OCI-LY1 (cell line): Measurements from ENCODE around the gene COL11A1.

Source experiments
- H2AFZ ChIP-seq: fragments of 200-600 bp; sonication (generic), shearing (Covaris generic); 2 replicates; pipeline ENCODE4 v1.6.0; 2014; ENCODE audit warnings: antibody characterized with exemption, mild to moderate bottlenecking, low read length
- H3F3A ChIP-seq: fragments of 200-600 bp; sonication (generic), shearing (Covaris generic); 2 replicates; pipeline ENCODE4 v1.6.0; 2014; ENCODE audit warnings: mild to moderate bottlenecking, antibody characterized with exemption, low read length, moderate library complexity; ENCODE audit not compliant: insufficient read depth
- H3K27ac ChIP-seq: fragments of 200-600 bp; sonication (generic); 2 replicates; pipeline ENCODE4 v1.5.1; 2014; ENCODE audit warnings: low read length, mixed run types, mild to moderate bottlenecking, low read depth; ENCODE audit not compliant: poor library complexity, severe bottlenecking
- H3K27me3 ChIP-seq: fragments of 200-600 bp; sonication (generic); 2 replicates; pipeline ENCODE4 v1.6.0; 2014; ENCODE audit warnings: antibody characterized with exemption, mild to moderate bottlenecking, low read length, moderate library complexity; ENCODE audit not compliant: insufficient read depth
- H3K36me3 ChIP-seq: fragments of 200-600 bp; sonication (generic); 2 replicates; pipeline ENCODE4 v1.6.1; 2014; ENCODE audit warnings: mild to moderate bottlenecking, antibody characterized with exemption, low read length, moderate library complexity, mixed read lengths; ENCODE audit not compliant: insufficient read depth
- H3K4me1 ChIP-seq: fragments of 200-600 bp; sonication (generic); 2 replicates; pipeline ENCODE4 v1.5.1; 2014; ENCODE audit warnings: mild to moderate bottlenecking, low read length, moderate library complexity; ENCODE audit not compliant: insufficient read depth, severe bottlenecking
- H3K4me2 ChIP-seq: fragments of 200-600 bp; sonication (generic), shearing (Covaris generic); 2 replicates; pipeline ENCODE4 v1.6.1; 2014; ENCODE audit warnings: low read length
- H3K4me3 ChIP-seq: fragments of 200-600 bp; sonication (generic); 2 replicates; pipeline ENCODE4 v1.5.1; 2014; ENCODE audit warnings: low read length, low read depth, mild to moderate bottlenecking, mixed read lengths; ENCODE audit not compliant: poor library complexity, severe bottlenecking
- H3K79me2 ChIP-seq: fragments of 200-600 bp; shearing (Covaris generic); 2 replicates; pipeline ENCODE4 v1.6.1; 2016; ENCODE audit warnings: mixed run types, low read length, mixed read lengths; ENCODE audit not compliant: insufficient read depth
- H3K9ac ChIP-seq: fragments of 200-600 bp; sonication (generic), shearing (Covaris generic); 2 replicates; pipeline ENCODE4 v1.6.1; 2014; ENCODE audit warnings: mild to moderate bottlenecking, low read length, mixed read lengths
- H3K9me2 ChIP-seq: fragments of 200-600 bp; sonication (generic), shearing (Covaris generic); 2 replicates; pipeline ENCODE4 v1.6.1; 2014; ENCODE audit warnings: low read depth, mild to moderate bottlenecking, low read length, mixed read lengths
- H3K9me3 ChIP-seq: fragments of 200-600 bp; shearing (Covaris generic); 2 replicates; pipeline ENCODE4 v1.6.1; 2014; ENCODE audit warnings: low read length, mixed read lengths
- H4K20me1 ChIP-seq: fragments of 200-600 bp; sonication (generic), shearing (Covaris generic); 2 replicates; pipeline ENCODE4 v1.6.0; 2016; ENCODE audit warnings: mild to moderate bottlenecking, low read length; ENCODE audit not compliant: insufficient read depth
- EZH2 ChIP-seq: fragments of 200-600 bp; sonication (generic), shearing (Covaris generic); IDR thresholded peaks from 2 replicates; pipeline ENCODE4 v1.8.0; 2017; ENCODE audit warnings: borderline replicate concordance, mixed run types, mild to moderate bottlenecking, antibody characterized with exemption, low read length, moderate library complexity, mixed read lengths
- TF ChIP-seq, protein P1 (sequence below): fragments of 200-600 bp; sonication (generic), shearing (Covaris generic); IDR thresholded peaks from 2 replicates; pipeline ENCODE4 v1.5.1; 2017; ENCODE audit warnings: mild to moderate bottlenecking, antibody characterized with exemption, low read length, moderate library complexity, mixed read lengths

Gene COL11A1

DNA sequence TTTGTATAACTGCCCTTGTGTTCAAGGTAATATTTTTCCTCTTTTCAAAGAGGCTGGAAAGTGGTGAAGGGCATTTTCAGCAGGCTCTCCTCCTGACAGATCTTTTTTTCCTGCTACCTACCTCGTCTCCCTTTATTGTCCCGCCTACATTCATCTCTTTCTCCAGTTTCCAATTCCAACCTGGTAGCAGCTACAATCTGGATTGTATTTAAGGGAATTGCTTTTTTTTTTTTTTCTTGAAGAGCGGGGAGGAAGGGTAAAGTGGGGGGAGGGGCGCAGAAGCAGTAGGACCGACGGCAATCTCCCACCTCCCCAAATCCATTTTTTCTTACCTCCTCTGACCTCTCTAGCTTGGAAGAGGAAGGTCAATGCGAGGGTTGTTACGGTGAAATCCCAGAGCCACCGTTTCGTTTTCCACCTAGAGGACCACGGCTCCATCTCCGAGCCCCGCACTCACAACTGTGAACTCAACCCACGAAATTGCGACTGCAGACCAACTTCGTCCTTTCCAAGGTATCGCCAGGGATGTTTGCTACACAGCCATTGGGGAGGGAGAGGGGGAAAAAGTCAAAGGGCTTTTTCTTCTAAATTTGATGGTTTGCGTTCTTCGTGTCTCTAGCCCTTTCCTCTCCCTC, 464 bp downstream of the COL11A1 start:
- TF ChIP-seq EZH2 = no peak
- TF ChIP-seq, protein P1, sequence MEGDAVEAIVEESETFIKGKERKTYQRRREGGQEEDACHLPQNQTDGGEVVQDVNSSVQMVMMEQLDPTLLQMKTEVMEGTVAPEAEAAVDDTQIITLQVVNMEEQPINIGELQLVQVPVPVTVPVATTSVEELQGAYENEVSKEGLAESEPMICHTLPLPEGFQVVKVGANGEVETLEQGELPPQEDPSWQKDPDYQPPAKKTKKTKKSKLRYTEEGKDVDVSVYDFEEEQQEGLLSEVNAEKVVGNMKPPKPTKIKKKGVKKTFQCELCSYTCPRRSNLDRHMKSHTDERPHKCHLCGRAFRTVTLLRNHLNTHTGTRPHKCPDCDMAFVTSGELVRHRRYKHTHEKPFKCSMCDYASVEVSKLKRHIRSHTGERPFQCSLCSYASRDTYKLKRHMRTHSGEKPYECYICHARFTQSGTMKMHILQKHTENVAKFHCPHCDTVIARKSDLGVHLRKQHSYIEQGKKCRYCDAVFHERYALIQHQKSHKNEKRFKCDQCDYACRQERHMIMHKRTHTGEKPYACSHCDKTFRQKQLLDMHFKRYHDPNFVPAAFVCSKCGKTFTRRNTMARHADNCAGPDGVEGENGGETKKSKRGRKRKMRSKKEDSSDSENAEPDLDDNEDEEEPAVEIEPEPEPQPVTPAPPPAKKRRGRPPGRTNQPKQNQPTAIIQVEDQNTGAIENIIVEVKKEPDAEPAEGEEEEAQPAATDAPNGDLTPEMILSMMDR = no peak
- Histone ChIP-seq H3K36me3 (no peaks in the 10 kb centered on the region), H3K4me3 (no peak overlapping the region), H3K9me3 (no peaks in the 10 kb centered on the region), H3K4me2 (no peak overlapping the region), H3K9me2 (no peaks in the 10 kb centered on the region), H3F3A (no peaks in the 10 kb centered on the region), H4K20me1 (no peaks in the 10 kb centered on the region), H3K79me2 (no peaks in the 10 kb centered on the region), H3K27ac (no peak overlapping the region), H2AFZ (no peak overlapping the region), H3K9ac (no peak overlapping the region), H3K27me3 (no peaks in the 10 kb centered on the region), H3K4me1 (no peaks in the 10 kb centered on the region)

DNA sequence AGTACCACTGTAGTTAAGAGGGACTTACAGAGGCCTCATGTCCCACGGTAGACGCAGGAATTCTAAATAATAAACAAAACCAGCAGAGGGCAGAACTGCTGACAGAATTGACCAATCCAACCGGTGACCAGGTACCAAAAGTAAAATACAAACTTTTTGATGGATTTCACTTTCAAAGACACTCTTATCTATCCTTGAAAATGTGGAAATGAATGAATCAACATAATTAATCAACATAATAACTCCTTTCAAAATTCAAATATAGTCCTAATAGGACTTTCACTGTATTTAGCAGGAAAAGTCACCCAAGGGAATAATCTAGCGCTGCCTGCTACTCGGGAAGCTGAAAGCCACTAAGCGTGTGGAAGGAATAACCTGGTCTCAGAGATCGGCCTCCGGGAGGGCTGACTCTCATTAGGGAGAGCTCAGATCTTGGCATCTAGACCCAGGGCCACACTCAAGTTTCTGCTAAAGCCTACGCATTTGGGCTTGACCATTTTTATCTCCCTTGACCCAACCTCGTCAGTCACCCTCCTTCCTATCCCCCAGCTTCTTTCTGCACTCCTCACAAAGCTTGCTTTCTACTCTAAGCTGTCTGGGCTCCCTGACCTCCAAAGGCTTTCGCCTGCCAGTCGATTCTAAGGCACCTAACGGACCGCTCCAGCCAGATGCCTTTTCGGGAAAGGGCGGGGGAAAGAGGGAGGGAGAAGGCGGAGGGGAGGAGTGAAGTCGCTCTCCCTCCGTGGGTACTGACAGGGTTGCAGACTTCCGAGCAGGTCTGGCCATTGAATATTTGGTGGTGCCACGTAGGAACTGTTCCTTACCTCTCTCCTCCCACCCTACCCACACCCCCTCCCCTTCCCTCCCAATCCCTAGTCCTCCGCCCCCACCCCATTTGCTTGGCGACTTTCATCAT, 1.6 kb downstream of the COL11A1 start:
- Histone ChIP-seq H4K20me1 (no peaks in the 10 kb centered on the region), H3K4me2 (no peak overlapping the region), H3K27ac (no peak overlapping the region), H3K9me2 (no peaks in the 10 kb centered on the region), H3K27me3 (no peaks in the 10 kb centered on the region), H2AFZ (no peak overlapping the region), H3K36me3 (no peaks in the 10 kb centered on the region), H3K9ac (no peak overlapping the region), H3K4me3 (no peak overlapping the region), H3K4me1 (no peaks in the 10 kb centered on the region), H3K9me3 (no peaks in the 10 kb centered on the region), H3K79me2 (no peaks in the 10 kb centered on the region), H3F3A (no peaks in the 10 kb centered on the region)
- no peak for TF ChIP-seq EZH2
- TF ChIP-seq, protein P1 = peak; percentile 52; the same call in 1 of the 2 replicates

DNA sequence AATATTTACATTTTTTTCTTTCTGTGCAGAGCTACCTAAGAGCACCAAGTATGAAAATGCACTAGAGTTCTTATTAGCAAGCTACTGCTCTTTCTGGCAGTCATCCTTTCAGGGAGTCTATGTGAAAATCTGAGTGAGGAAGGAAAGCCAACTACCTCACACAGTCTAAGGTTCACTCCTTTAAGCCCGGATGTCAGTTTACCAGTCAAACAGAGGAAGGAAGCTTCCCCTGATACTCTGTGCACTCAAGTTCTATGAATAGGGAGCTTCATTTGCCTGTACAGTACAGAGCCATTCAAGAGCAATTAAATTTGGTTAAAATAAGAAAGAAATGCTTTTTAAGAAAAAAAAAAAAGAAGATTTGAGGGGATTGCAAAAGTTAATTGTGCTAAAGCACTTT, 6.9 kb downstream of the COL11A1 start:
- no peaks in the 10 kb centered on the region for H3K9me2 ChIP-seq
- no peak overlapping the region for H2AFZ ChIP-seq
- no peaks in the 10 kb centered on the region for H3K4me1 ChIP-seq
- H3K9ac ChIP-seq = no peak overlapping the region
- H3K36me3 ChIP-seq = no peaks in the 10 kb centered on the region
- TF ChIP-seq EZH2 = no peak
- TF ChIP-seq, protein P1 = no peak
- H4K20me1 ChIP-seq = no peaks in the 10 kb centered on the region
- no peaks in the 10 kb centered on the region for H3K9me3 ChIP-seq
- no peaks in the 10 kb centered on the region for H3F3A ChIP-seq
- H3K4me2 ChIP-seq = no peak overlapping the region
- H3K79me2 ChIP-seq = no peaks in the 10 kb centered on the region
- H3K27ac ChIP-seq = no peak overlapping the region
- no peak overlapping the region for H3K4me3 ChIP-seq
- H3K27me3 ChIP-seq = no peaks in the 10 kb centered on the region
